ENCODE results near the gene PRKAR2B.

GRCh38 chr7:107009846-107010203 is 34.7 kb upstream of the PRKAR2B start:
- TF ChIP-seq POLR2A (IDR thresholded peaks at IDR 0.05) (no peak), CTCF (IDR thresholded peaks at IDR 0.05) (no peak)

Data from Peyer's patch (tissue), 4 donors.